HG03575 (cell line): ENCODE data around the gene FKBP4.

Source experiments
- ATAC-seq: cut with Tn5 transposase; IDR thresholded peaks from one replicate; pipeline ENCODE4 v1.9.1; 2021; ENCODE audit not compliant: unreplicated experiment, insufficient number of reproducible peaks, low FRiP score; ENCODE audit errors: extremely low read depth

Gene FKBP4

GRCh38 chr12:2775431-2775830 lies 19.3 kb upstream of the FKBP4 start:
- no peak for ATAC-seq

GRCh38 chr12:2776129-2776806 lies 18.5 kb upstream of the FKBP4 start:
- ATAC-seq = no peak

GRCh38 chr12:2779281-2779680 lies 15.5 kb upstream of the FKBP4 start:
- no peak for ATAC-seq

- no peak for ATAC-seq
Observed at GRCh38 chr12:2783936-2784600, 10.7 kb upstream of the FKBP4 start.

DNA sequence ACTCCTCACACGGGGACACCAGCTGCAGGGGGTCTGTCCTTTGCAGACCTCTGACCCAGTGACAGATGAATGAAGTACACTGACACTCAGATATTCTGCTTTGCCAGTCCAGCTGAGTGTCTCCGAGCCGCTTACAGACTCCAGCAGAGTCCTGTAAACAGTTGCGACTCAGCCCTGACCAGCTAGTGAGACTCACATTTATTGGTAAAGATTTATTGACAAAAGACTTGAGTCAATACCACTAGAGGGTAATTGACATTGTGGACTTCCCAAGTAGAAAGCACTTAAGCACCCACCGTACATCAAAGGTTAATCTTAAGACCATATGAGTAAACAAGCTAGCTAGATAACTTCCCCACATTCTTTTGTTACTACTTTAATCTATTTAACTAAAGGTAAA lies 9.8 kb upstream of the FKBP4 start:
- no peak for ATAC-seq

- no peak for ATAC-seq
Observed at GRCh38 chr12:2791089-2791488, 3.7 kb upstream of the FKBP4 start.

DNA sequence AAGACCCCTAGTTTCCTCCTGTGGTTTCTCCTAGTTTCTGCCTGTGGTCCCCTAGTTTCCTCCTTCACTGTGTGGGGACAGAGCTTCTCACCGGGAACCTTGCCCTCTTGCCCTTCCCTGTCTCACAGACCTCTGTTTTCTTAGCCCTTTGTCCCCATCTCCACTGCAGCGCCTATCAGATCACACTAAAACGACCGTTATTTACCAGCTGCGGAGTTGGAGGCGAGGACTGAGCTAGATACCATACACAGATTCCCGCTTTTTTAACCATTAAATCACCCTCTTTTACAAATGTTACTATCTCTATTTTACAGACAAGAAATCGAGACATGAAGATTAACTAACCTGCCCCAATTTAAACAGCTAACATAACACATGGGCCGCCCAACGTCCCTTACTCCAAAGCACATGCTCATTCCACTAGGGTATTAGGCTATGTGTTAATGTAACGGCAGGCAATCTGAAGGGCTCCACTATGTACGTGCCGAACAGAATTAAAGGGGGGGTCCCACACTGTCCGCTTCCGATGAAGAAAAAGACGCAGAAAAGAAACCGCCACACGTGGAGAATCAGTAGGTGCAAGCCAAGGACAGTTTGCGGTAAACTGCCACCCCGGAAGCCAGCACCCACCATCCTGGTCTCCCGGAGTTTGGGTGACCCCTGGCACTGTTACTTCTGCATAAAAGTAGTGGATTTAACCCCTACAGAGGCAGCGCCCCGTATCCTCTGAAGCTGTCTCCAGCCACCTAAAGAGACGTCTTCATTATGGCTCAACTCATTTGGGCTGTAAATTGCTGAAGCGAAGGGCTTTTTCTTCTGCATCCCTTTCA lies 1.9 kb upstream of the FKBP4 start:
- no peak for ATAC-seq

GRCh38 chr12:2793561-2793960 lies 1.2 kb upstream of the FKBP4 start:
- no peak for ATAC-seq

DNA sequence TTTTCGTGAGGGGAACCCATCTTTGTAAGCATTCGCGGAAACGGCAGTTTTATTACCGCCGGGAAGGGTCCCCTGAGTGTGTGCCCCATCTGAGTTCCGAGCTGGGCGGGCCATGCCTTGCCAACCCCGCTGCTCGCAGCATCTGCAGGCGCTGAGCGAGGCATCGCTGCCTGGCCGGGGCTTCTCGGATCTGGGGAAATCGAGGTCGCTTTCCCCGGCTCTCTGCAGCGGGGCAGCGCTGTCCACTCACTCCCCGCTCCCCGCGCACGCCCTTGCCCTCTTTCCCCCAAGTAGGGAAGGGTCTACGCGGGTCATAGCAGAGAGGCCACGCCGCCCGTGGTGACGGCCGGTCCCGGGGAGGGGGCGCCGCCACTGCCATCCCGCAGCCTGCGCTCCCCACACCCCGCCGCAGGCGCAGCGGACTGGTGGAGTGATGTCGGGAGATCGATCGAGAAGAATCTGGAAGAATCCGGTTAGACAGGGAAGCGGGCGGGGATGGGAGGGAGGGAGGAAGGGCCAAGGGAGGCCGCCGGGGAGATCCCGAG lies 507 bp upstream of the FKBP4 start:
- ATAC-seq = no peak

- no peak for ATAC-seq
Observed at GRCh38 chr12:2795291-2796186, 769 bp downstream of the FKBP4 start.

GRCh38 chr12:2796187-2796666 lies 1.5 kb downstream of the FKBP4 start:
- ATAC-seq = no peak

- no peak for ATAC-seq
Observed at GRCh38 chr12:2797721-2798418, 3.1 kb downstream of the FKBP4 start.

- ATAC-seq = no peak
Observed at GRCh38 chr12:2800046-2800570, 5.3 kb downstream of the FKBP4 start.

DNA sequence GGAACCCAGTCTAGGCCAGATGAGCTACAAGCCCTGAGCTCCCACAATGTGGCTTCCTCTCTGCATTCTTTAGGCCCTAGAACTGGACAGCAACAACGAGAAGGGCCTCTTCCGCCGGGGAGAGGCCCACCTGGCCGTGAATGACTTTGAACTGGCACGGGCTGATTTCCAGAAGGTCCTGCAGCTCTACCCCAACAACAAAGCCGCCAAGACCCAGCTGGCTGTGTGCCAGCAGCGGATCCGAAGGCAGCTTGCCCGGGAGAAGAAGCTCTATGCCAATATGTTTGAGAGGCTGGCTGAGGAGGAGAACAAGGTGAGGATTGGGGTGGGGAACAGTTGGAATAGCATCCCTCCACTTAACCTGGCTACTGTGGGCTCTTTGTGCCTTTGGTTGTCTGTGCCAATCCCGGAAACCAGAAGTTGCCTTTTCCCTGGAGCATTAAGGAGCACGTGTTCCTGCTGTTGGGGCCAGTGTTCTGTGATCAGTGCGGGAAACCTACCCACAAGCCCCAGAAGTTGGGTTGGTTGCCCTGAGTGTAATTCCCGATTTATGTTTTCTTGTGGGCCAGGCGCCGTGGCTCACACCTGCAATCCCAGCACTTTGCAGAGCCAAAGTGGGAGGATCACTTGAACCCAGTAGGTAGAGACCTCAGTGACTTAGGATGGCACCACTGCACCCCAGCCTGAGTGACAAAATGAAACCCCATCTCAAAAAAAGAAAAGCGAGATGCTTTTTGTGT lies 6.4 kb downstream of the FKBP4 start:
- no peak for ATAC-seq

GRCh38 chr12:2803635-2804392 lies 9.0 kb downstream of the FKBP4 start:
- ATAC-seq = no peak

GRCh38 chr12:2804393-2805142 lies 9.8 kb downstream of the FKBP4 start:
- no peak for ATAC-seq
